GM13977 (cell line): ENCODE results near the gene ATP6V1B1.

ENCODE experiments used
- DNase-seq: peaks from one replicate; pipeline ENCODE4 v3.0.0; 2012; ENCODE audit warnings: low spot score
- CTCF ChIP-seq: IDR thresholded peaks from 2 replicates; pipeline ENCODE4 v1.5.1; 2012; ENCODE audit warnings: mild to moderate bottlenecking, control low read depth; ENCODE audit not compliant: insufficient read depth; ENCODE audit errors: extremely low read depth, missing control alignments
- in situ Hi-C: fragments of 300-500 bp; cut with MboI; formaldehyde crosslinking; loops from one replicate; pipeline ENCODE4 v1.12.0; 2022; ENCODE audit warnings: low sequenced_read_pairs, low pct_unique_long_range_greater_than_20kb, mixed read lengths, inconsistent platforms; ENCODE audit not compliant: unreplicated experiment

The ATP6V1B1 gene

GRCh38 chr2:70961648-70961994 lies 25.9 kb downstream of the ATP6V1B1 start:
- DNase-seq, result no peak
- TF ChIP-seq CTCF, result no peak
- in situ Hi-C loops, result no loop called here

GRCh38 chr2:70962211-70962884 lies 26.6 kb downstream of the ATP6V1B1 start:
- no peak for TF ChIP-seq CTCF
- in situ Hi-C loops, result no loop called here
- no peak for DNase-seq

- DNase-seq, result no peak
- TF ChIP-seq CTCF, result no peak
- in situ Hi-C loops, result no loop called here
These were observed 27.5 kb downstream of the ATP6V1B1 start for GRCh38 chr2:70962885-70963878.

- in situ Hi-C loops, result no loop called here
- no peak for DNase-seq
- TF ChIP-seq CTCF, result no peak
These were observed 28.4 kb downstream of the ATP6V1B1 start for GRCh38 chr2:70964133-70964532.

- in situ Hi-C loops, result no loop called here
- DNase-seq, result peak; percentile 85
- TF ChIP-seq CTCF, result peak; percentile 94
These were observed 29.1 kb downstream of the ATP6V1B1 start for GRCh38 chr2:70964596-70965386.

- in situ Hi-C loops, result no loop called here
- TF ChIP-seq CTCF, result no peak
- no peak for DNase-seq
These were observed 29.8 kb downstream of the ATP6V1B1 start for GRCh38 chr2:70965506-70965905.
